HK-2 (cell line): ENCODE results near the gene ASNSD1.
"Not testable (repeated sequence)": the region's sequence is repeated elsewhere in the genome, so short reads cannot be mapped to it uniquely, and the experiment has no call there.

Experiments used
- DNase-seq: peaks from one replicate; pipeline ENCODE4 v3.0.0-alpha.2; 2018; ENCODE audit not compliant: unreplicated experiment

Gene ASNSD1

GRCh38 chr2:189685540-189686229 is 24.4 kb downstream of the ASNSD1 start:
- no peak for DNase-seq

- not testable (repeated sequence) for DNase-seq
Observed at GRCh38 chr2:189687796-189688195, 26.5 kb downstream of the ASNSD1 start.

GRCh38 chr2:189696223-189696622 is 35.0 kb downstream of the ASNSD1 start:
- DNase-seq = no peak

GRCh38 chr2:189698020-189698887 is 37.0 kb downstream of the ASNSD1 start:
- no peak for DNase-seq

GRCh38 chr2:189700681-189701080 is 39.4 kb downstream of the ASNSD1 start:
- DNase-seq = no peak

- no peak for DNase-seq
Observed at GRCh38 chr2:189702071-189702470, 40.8 kb downstream of the ASNSD1 start.

GRCh38 chr2:189709501-189710221 is 48.4 kb downstream of the ASNSD1 start:
- no peak for DNase-seq

- DNase-seq = not testable (repeated sequence)
Observed at GRCh38 chr2:189717593-189717992, 56.3 kb downstream of the ASNSD1 start.

GRCh38 chr2:189719571-189719970 is 58.3 kb downstream of the ASNSD1 start:
- no peak for DNase-seq
